ENCODE data around the gene MCRS1. TPM values are rescaled to one million over a fixed set of nuclear protein-coding genes. Genes with fewer than 3 reads are reported as not detected.

Gene MCRS1
- polyA plus RNA-seq, 3 donors = 50.3 to 88.8 (median 52.3) TPM

DNA sequence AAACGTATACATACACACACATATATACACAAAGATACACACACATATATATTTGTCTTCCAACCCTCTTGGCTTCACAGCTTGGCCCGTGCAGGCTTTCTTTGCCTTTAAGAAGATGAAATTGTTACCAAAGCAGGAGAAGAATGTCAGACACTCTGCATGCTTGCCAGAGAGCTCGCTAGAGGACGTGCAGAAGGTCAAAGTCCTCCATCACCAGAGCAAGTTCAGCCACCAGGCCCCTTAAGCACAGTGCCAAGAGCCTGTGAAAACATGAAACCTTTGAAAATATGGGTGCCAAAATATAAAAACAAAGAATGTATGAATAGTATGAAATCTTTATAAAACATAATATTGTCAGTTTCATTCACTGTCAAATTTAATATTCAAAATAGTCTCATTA lies 14.9 kb upstream of the MCRS1 start:
- Mint-ChIP-seq H3K4me1 (peaks cover 8% of the 10 kb centered on the region), H3K4me3 (no peak overlapping the region), H3K27ac (no peak overlapping the region), H3K9me3 (peaks cover 0 to 1% (median 0%) of the 10 kb centered on the region in 7 donors), H3K27me3 (ENCODE audit: low read depth in 3 of 3) (peaks cover 0 to 4% (median 2%) of the 10 kb centered on the region in 3 donors), H3K36me3 (peaks cover 9 to 12% of the 10 kb centered on the region in 2 donors)
- H3K36me3 ChIP-seq (replicated peaks in 1 of 2; ENCODE audit: control insufficient read depth in 1 of 2, insufficient read depth in 2 of 2, low read length in 2 of 2) = no peaks in the 10 kb centered on the region
- no peak overlapping the region for H3K27ac ChIP-seq (ENCODE audit: low read depth in 1 of 2, low read length in 2 of 2)
- no peaks in the 10 kb centered on the region for H3K4me1 ChIP-seq (ENCODE audit: control insufficient read depth in 1 of 2, insufficient read depth in 2 of 2, low read length in 2 of 2)
- no peak for TF ChIP-seq CTCF (IDR thresholded peaks at IDR 0.05)
- H2AFZ ChIP-seq (ENCODE audit: insufficient read depth, low read depth, low read length, poor library complexity, severe bottlenecking) = no peak overlapping the region
- no peak overlapping the region for H3K4me3 ChIP-seq (replicated peaks in 1 of 3; ENCODE audit: low read depth in 2 of 3, low read length in 3 of 3)
- H3K9ac ChIP-seq (ENCODE audit: insufficient read depth, low read length, poor library complexity, severe bottlenecking) = no peak overlapping the region
- H3K4me2 ChIP-seq (replicated peaks; ENCODE audit: extremely low read depth, low read length, poor library complexity, severe bottlenecking) = no peak overlapping the region
- H3K27me3 ChIP-seq (ENCODE audit: control insufficient read depth in 2 of 2, insufficient read depth in 2 of 2, low read length in 2 of 2) = no peaks in the 10 kb centered on the region
- 100% methylated on average over 2 of the region's 4 CpGs for WGBS (ENCODE audit: insufficient coverage)
- DNase-seq = no peak
- no peaks in the 10 kb centered on the region for H4K20me1 ChIP-seq (ENCODE audit: insufficient read depth, low read length)
- no peaks in the 10 kb centered on the region for H3K9me3 ChIP-seq (replicated peaks in 1 of 2; ENCODE audit: control insufficient read depth in 1 of 2, insufficient read depth in 1 of 2, low read length in 2 of 2)
- intact Hi-C loops (cut with micrococcal nuclease) = loop anchor here in 1 of 2 donors (5.0 kb wide), 1 partner anchor 226 kb away; no protein-coding TSS in a partner anchor
- H3K79me2 ChIP-seq (ENCODE audit: insufficient read depth, low read length) = no peaks in the 10 kb centered on the region

DNA sequence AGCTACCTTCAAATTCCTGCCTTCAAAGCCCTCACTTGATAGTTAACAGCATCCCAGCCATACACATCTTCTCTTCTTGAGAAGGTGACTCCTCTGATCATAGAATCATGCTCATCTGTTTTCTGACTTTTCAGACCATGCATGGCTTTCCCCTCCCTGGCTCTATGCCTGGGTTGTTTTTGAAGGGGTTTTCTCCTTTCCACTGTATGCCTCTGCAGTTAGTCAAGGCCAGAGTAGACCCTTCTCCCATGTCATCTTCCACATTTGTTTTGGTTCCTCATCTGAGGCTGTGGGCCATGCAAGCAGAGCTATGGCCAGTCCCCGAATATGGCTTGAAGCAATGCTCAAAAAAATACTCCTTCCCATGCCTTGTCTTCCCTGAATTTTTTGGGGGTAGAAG lies 14.3 kb upstream of the MCRS1 start:
- Histone ChIP-seq H3K9ac (ENCODE audit: insufficient read depth, low read length, poor library complexity, severe bottlenecking) (no peak overlapping the region), H4K20me1 (ENCODE audit: insufficient read depth, low read length) (no peaks in the 10 kb centered on the region), H3K36me3 (replicated peaks in 1 of 2; ENCODE audit: control insufficient read depth in 1 of 2, insufficient read depth in 2 of 2, low read length in 2 of 2) (no peaks in the 10 kb centered on the region), H3K9me3 (replicated peaks in 1 of 2; ENCODE audit: control insufficient read depth in 1 of 2, insufficient read depth in 1 of 2, low read length in 2 of 2) (no peaks in the 10 kb centered on the region), H2AFZ (ENCODE audit: insufficient read depth, low read depth, low read length, poor library complexity, severe bottlenecking) (no peak overlapping the region), H3K79me2 (ENCODE audit: insufficient read depth, low read length) (no peaks in the 10 kb centered on the region), H3K27ac (ENCODE audit: low read depth in 1 of 2, low read length in 2 of 2) (no peak overlapping the region), H3K27me3 (ENCODE audit: control insufficient read depth in 2 of 2, insufficient read depth in 2 of 2, low read length in 2 of 2) (no peaks in the 10 kb centered on the region), H3K4me3 (replicated peaks in 1 of 3; ENCODE audit: low read depth in 2 of 3, low read length in 3 of 3) (no peak overlapping the region), H3K4me1 (ENCODE audit: control insufficient read depth in 1 of 2, insufficient read depth in 2 of 2, low read length in 2 of 2) (no peaks in the 10 kb centered on the region), H3K4me2 (replicated peaks; ENCODE audit: extremely low read depth, low read length, poor library complexity, severe bottlenecking) (no peak overlapping the region)
- WGBS (ENCODE audit: insufficient coverage) = no CpG with 5 or more reads among the region's 1 CpG
- TF ChIP-seq CTCF (IDR thresholded peaks at IDR 0.05) = no peak
- no peak overlapping the region for H3K4me3 Mint-ChIP-seq
- intact Hi-C loops (cut with micrococcal nuclease) = loop anchor here in 1 of 2 donors (5.0 kb wide), 1 partner anchor 225 kb away; no protein-coding TSS in a partner anchor
- DNase-seq = no peak
- peaks cover 9 to 12% of the 10 kb centered on the region in 2 donors for H3K36me3 Mint-ChIP-seq
- H3K9me3 Mint-ChIP-seq = peaks cover 0 to 1% (median 0%) of the 10 kb centered on the region in 7 donors
- H3K27ac Mint-ChIP-seq = no peak overlapping the region
- peaks cover 0 to 3% (median 2%) of the 10 kb centered on the region in 3 donors for H3K27me3 Mint-ChIP-seq (ENCODE audit: low read depth in 3 of 3)
- peaks cover 8% of the 10 kb centered on the region for H3K4me1 Mint-ChIP-seq
